ENCODE data around the gene ALOX12B.
"Not testable (repeated sequence)": the region's sequence is repeated elsewhere in the genome, so short reads cannot be mapped to it uniquely, and the experiment has no call there.

ALOX12B gene

DNA sequence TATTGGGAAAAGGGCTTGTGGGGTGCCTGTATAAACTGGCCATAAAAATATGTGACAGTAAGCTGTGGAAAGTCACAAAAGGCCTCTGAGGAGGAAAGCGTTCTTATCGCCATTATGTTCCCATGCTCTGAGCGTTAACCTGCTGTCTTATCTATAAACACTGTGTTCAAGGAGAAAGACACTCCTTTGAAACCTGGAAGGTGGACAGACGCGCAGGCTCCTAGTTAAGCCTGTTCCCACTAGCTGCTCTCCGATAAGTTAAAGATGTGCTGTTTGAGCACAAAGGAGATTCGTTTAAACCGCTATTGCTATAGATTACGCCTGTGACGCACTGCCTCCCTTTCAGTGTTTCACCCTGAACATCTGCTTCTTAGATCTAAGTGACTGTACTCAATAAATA, 5.2 kb downstream of the ALOX12B start:
- DNase-seq (ENCODE audit: low spot score) = no peak

GRCh38 chr17:8081876-8082275, 5.6 kb downstream of the ALOX12B start:
- DNase-seq (ENCODE audit: low spot score) = no peak

GRCh38 chr17:8080799-8081219, 6.7 kb downstream of the ALOX12B start:
- DNase-seq (ENCODE audit: low spot score) = no peak

DNA sequence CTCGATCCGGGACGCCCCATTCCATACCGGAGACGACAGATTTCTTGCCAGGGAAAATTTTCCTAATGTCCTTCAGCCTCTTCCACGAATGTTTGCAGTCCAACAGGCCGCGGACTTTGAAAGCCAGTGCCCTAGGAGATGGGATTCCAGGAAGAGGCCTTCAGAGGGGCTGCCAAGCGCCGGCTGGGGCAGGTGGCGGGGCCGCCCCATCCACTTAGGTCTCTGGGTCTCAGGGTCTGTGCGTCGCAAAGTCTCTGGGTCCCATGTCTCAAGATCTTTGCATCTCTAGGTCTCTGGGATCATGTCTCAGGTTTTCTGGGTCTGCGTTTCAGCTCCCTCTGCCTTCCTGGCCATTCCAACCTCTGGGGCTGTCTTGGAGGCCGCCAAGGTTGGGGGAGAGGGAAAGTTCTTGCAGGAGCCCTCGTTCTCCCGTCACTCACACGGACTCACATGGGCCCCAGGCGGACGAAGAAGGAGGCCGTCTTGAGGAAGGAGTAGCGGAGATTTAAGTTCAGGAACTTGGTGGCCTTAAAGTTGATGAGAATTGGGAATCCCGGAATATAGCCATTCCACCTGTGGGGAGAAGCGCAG, 7.2 kb downstream of the ALOX12B start:
- DNase-seq (ENCODE audit: low spot score) = no peak

DNA sequence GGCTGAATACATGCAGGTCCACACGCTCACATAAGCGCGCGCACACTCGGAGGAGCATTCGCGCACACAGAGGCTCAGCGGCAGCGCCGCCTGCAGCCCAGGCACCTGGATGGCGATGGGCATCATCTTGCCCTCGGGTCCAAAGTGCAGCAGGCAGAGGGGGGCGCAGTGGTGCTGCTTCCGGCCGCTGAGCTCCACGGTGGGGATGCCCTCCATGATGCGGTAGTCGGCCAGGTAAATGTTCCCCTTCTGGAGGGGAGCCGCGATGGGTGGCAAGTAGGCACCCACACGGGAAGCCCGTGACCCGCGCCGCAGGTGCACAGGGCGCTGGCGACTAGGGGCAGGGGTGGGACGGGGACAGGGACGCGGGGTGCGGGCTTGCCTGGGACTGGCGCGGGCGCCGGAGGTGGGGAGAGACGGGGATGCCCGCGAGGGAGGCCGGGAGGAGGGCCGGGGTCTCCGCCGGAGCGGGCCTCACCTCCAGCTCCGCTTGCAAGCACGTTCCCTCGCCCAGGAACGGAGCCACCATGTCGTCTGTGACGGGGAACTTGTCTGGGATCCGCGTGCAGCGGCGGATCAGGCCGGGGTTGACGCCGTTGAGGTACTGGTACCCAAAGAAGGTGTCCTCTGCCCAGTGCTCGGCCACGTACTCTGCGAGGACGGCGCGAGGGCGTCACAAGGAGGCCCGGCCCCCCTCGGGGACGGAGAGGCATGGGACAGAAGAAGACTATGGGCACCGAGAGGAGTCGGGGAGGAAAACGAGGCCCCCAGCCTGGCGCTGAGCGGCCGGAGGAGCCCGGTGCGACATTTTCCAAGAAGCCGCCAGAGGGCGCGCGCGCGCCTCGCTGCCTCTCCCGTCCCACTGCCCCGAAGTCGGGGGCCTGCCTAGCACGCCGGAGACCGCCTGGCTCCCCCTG, 8.0 kb downstream of the ALOX12B start:
- DNase-seq (ENCODE audit: low spot score) = peak; percentile 48

- not testable (repeated sequence) for DNase-seq (ENCODE audit: low spot score)
These were observed 9.6 kb downstream of the ALOX12B start for GRCh38 chr17:8077939-8078338.

DNA sequence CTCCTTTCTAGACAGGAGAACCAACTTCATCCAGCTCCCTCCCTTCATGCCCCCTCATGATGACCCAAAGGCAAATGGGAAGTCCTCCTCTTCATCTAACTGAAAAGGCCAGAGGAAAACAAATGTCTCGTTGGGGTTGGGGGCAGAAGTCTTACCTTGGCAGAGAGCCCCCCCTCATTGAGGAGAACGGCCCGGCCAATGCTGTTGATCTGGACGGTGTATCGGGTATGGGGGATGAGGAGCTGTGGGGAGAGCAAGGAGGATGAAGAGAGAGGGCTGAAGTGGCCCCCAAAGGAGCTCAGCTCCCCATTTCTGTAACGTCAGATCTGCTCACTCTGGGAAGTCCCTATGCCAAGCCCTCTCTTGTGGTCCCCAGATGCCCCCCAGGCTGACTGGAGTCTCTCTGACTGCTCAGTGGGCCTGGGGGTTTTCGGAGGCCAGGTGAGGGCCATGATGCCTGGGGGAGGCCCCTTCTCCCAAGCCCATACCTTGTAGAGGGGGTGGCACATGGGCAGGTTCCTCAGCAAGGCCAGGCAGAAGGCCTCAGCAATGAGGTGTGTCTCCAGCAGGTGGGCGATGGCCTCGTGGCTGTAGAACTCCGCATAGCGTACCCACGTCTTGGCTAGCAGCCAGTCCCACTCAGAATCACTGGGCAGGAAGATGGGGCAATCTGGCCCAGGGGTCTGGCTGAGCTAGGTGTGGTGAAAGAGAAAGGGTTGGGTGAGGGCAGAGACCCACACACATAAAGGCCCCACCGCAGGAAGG, 10.8 kb downstream of the ALOX12B start:
- DNase-seq (ENCODE audit: low spot score) = no peak

GRCh38 chr17:8075574-8076342, 11.8 kb downstream of the ALOX12B start:
- no peak for DNase-seq (ENCODE audit: low spot score)

DNA sequence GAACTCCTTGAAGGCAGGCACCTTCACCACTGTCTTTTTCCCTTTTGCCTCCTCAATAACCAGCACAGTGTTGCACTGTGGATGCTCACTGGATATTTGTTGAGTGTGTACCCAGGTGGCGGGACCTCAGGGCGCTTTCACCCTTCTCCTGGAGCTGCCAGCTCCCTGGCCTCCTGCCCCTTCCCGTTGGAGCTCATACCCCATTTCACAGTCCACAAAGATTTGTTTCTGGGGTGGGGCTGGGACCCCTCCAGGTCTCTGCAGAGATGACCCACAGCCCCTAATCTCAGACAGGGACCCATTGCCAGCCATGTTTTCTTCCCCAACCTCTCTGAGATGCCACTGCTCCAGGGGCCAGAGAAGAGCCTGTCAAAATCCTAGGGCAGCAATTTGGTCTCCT, 12.4 kb downstream of the ALOX12B start:
- no peak for DNase-seq (ENCODE audit: low spot score)

DNA sequence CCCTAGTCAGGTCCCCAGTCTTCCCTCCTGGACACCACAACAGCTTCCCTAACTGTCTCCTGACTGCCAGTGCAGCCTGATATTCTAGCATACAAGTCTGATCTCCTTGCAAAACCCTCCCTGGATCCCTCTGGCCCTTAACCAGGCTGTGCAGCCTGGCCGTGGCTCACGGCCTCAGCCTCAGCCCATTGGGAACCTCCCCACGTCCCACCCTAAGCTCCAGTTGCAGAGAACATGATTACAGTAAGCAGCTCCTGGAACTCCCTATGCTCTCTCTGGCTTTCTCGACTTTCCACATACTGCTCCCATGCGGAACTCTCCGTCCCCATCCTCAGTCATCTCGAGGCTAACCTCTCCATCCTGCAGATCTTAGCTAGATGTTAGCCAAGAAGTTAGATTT, 13.0 kb downstream of the ALOX12B start:
- no peak for DNase-seq (ENCODE audit: low spot score)

DNA sequence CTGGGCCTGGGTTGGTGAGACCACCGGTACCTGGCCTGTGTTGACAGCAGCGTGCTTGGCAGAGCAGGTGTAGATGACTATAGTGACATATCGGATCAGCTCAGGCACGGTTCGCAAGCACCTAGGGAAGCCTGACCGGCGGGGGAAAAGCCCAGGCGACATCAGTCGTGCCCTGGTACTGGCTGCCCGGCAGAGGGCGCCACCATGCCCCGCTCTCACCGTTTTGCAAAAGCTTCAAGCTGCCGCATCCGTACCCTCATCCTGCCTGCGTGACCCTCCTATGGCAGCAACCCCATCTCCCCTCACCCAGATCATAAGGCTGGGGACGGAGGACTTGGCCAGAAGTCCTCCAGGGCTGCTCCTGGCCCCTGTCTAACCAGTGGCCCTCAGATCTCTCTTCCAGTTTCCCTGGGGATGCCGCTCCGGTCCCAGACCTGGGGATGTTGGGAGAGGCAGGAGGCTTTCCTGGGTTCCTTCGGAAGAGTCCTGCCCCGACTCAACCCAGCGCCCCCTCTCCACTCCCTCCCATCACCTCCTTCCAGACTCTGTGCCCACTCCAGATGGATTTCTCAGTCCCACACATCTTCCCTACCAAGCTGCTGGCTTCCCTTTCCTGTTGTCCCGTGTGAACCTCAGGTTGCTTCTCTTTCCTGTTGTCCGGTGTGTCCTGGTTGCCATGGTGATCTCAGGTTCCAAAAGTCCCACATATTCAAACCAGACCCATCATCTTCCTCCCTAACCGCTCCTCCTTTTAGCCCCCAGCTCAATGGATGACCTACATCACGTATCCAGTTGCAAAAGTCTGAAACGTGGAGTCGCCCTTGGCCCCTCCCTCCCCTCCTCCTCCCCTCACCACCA, 13.7 kb downstream of the ALOX12B start:
- peak; percentile 35 for DNase-seq (ENCODE audit: low spot score)

DNA sequence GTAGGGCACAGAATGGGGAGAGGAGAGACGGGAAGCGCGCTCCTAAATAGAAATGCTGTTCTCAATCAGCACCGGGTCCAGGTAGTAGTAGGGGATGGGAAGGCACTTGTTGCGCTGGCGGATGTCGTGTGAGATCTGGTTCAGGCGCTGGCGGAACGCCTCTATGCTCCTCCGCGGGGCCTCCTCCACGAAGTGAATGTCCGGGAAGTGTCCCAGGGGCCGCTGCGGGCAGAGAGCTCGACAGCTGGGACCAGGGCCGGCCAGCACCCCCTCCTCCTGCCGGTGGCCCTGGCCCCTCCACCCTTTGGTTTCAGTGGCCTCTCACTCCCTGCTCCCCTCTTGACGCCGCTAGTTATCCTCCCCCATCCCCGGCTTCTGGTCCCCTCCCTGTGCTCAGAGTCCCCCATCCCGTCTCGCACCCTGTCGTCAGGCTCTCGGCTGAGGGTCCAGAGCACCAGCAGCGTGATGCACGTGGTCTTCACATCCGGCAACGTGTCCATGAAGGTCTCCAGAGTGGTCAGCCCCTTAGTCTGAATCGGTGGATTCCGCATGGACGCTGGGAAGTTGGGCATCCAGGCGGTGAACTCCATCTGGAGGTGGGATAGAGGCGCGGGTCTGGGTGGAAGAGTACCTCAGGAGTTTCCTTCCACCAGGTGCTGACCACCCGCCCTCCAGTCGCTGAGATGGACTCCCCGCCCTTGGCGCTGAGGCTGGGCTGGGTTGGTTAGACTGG, 14.6 kb downstream of the ALOX12B start:
- DNase-seq (ENCODE audit: low spot score) = no peak

DNA sequence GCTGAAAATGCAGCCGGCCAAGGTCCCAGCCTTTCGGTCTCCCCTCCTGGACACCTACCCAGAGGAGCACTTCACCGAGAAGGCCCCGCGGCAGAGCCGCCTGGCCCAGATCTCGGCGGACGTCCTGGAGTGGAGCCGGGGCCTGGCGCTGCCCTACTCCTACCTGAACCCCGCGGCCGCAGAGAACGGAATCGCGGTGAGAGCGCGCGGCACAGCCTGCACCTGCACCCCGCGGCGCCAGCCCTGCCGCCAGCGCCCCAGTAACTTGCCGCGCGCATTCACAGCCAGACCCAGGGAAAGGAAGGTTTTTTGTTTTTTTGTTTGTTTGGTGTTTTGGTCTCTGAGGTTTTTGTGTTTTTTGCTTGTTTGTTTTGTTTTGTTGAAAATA, 15.2 kb downstream of the ALOX12B start:
- no peak for DNase-seq (ENCODE audit: low spot score)

GRCh38 chr17:8071496-8071895, 16.0 kb downstream of the ALOX12B start:
- DNase-seq (ENCODE audit: low spot score) = no peak

GRCh38 chr17:8069587-8069860, 18.0 kb downstream of the ALOX12B start:
- no peak for DNase-seq (ENCODE audit: low spot score)

DNA sequence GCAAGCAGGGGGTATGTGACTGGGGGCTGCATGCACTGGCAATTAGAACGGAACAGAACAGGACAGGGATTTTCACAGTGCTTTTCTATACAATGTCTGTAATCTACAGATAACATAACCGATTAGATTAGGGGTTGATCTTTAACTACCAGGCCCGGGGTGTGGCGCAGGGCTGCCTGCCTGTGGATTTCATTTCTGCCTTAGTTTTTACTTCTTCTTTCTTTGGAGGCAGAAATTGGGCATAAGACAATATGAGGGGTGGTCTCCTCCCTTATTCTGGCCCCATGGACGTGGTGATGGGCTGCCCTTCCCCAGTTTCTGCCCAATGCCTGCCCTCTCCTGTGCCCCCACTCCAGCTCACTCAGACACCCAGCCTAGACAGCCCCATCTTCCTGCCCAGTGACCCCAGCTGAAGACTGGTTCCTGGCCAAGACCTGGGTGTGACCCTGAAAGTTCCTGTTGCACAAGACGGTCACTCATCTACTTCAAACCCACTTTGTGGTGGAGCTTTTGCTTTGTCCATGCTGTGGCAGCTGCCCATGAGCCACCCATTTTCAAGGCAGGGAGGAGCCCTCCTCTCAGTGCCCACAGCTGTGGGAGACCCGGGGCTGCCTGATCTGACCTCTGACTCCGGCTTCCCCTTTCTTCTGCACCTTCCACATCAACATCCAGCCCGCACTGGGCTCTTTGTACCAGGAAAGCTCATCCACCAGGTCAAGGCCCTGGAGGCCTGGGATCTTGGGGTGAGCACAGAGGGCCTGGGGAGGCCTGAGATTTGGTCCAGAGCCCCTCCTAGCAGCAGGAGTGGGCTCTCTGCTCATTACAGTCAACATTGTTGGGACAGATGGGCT, 18.6 kb downstream of the ALOX12B start:
- no peak for DNase-seq (ENCODE audit: low spot score)

DNA sequence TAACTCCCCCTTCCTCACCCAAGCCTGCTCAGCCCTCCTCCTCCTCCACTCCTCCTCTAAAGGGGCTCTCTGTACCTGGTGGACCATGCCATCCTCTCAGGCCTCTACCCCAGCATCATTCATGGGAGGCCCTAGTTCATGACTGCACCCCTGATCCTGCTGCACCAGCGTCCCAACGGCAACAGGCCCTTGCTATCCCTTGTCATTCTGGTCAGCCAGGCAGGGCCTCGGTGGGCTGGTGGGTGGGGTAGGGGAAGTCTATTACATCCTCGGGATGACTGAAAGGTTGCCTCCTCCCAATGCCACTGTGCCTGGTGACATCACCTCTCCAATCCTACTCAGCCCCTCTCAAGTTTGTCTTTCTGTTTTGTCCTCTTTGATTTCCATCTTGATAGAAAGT, 19.7 kb downstream of the ALOX12B start:
- no peak for DNase-seq (ENCODE audit: low spot score)

DNA sequence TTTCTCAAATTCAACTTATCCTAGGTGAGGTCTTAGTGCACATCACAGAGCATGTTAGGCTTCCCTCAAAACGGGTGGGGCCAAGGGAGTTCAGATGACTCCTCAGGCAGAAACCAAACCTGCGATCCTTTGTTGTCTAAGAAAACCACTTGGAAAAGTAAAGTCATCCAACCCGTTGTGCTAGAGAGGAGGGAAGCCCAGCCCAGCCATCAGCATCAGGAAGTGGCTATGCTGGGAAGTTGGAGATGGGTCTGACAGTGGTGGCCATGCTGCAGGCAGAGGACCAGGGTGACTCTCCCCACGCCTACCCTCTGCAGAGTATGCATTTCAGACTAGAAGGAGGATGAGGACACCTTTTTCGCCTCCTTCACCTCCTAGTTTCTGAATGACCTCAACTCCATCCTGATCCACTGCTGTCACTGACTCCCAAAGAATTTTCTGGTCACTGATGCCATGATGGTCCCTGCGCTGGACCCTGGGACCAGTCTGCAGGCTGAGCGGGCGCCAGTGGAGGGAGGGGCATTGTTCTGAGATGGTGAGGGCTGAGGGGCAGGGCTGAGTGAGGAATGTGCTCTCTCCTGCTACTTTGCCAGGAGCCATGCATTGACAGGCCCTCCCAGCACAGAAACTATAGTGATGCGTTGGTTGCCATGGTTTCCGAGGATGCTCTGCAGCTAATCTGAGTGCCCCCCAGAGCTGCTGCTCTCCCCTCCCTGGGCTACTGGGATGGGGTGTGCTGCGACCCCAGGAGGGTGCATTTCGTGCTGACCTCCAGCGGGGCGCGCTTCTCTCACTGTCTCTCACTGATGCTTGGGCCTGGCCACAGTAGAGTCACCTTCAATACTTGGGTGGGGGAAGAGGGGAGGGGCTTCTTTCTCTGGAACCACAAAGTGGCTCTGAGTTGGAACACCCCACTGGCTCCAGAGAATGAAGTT, 20.4 kb downstream of the ALOX12B start:
- DNase-seq (ENCODE audit: low spot score) = no peak
